Fibroblast of pulmonary artery (primary cell): ENCODE results near the gene SAPCD2.

Source experiments
- DNase-seq: peaks from one replicate; pipeline ENCODE4 v3.0.0-alpha.2; 2010; ENCODE audit warnings: low read depth
- H3K4me3 ChIP-seq: replicated peaks from 2 replicates; pipeline ENCODE4 v1.5.1; 2011; ENCODE audit warnings: low read depth, mild to moderate bottlenecking, control low read depth, low read length, moderate library complexity
- TF ChIP-seq, protein P1 (sequence below): IDR thresholded peaks from 2 replicates; pipeline ENCODE4 v1.5.1; 2011; ENCODE audit warnings: mild to moderate bottlenecking, control low read depth, low read length, inconsistent platforms; ENCODE audit errors: missing control alignments

The SAPCD2 gene

DNA sequence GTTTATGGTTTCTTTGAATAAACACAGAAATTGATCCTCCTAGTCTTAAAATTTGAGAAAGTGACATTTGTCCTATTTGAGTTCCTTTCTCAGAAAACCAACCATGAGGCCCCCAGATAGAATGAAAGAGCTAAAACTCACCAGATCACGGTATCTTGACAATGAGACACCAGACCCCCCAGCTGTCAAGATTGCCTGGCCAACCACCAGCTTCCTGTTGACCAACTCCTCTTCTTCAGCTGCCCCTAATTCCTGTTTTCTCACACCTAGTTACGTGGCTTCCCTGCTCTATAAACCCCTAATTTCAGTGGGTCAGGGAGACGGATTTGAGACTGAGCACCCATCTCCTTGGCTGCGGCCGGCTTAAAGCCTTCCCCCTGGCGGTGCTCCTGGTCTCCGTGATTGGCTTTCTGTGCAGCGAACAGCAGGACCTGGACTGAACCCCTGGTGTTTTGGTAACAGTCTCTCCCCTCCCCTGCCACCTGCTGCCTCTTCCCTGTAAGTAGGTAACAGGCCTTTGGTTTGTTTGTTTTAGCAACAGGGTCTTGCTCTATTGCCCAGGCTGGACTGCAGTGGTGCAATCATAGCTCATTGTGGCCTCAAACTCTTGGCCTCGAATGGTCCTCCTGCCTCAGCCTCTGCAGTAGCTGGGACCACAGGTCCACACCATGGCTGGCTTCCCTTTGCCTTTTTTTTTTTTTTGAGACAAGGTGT, 11.7 kb downstream of the SAPCD2 start:
- TF ChIP-seq, protein P1, sequence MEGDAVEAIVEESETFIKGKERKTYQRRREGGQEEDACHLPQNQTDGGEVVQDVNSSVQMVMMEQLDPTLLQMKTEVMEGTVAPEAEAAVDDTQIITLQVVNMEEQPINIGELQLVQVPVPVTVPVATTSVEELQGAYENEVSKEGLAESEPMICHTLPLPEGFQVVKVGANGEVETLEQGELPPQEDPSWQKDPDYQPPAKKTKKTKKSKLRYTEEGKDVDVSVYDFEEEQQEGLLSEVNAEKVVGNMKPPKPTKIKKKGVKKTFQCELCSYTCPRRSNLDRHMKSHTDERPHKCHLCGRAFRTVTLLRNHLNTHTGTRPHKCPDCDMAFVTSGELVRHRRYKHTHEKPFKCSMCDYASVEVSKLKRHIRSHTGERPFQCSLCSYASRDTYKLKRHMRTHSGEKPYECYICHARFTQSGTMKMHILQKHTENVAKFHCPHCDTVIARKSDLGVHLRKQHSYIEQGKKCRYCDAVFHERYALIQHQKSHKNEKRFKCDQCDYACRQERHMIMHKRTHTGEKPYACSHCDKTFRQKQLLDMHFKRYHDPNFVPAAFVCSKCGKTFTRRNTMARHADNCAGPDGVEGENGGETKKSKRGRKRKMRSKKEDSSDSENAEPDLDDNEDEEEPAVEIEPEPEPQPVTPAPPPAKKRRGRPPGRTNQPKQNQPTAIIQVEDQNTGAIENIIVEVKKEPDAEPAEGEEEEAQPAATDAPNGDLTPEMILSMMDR, result no peak
- no peak overlapping the region for H3K4me3 ChIP-seq
- DNase-seq, result no peak

DNA sequence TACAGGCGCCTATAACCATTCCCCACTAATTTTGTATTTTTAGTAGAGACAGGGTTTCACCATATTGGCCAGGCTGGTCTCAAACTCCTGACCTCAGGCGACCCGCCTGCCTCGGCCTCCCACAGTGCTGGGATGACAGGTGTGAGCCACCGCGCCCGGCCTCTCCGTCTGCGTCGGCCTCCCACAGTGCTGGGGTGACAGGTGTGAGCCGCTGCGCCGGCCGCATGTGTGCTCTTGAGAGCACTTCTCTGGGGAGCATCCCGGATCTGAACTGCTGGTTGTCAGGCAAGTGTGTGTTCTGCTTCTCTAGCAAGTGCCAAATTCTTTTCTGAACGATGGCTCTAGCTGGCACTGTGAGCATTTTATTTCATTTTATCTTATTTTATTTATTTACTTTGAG, 12.8 kb downstream of the SAPCD2 start:
- DNase-seq, result no peak
- no peak overlapping the region for H3K4me3 ChIP-seq
- TF ChIP-seq, protein P1, result no peak

DNA sequence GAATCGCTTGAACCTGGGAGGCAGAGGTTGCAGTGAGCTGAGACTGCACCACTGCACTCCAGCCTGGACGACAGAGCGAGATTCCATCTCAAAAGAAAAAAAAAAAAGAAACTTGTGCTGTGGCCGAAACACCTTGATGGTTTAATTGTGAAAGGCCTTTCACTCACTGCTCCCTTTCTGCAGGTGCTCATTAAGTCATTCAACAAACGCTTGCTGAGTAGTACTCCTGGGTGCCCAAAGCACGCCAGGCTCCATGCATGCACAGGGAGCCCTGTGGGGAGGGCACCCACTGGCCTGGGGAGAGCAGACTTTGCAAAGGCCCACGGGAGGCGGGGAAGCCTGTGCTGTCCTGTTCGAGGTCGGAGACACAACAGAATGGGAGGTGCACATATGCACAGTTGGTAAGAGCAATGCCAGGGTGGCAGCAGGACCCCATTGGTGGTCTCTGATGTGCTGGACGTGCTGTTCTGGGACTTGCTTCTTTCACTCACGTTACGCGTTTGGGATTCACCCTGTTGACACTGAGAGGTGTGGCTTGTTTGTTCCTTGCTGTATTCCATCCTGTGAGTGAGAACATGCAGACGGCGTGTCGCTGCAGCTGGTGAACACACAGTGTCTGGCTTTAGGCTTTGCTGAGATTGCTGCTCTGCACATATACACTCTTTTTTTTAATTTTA, 13.5 kb downstream of the SAPCD2 start:
- no peak for DNase-seq
- H3K4me3 ChIP-seq, result no peak overlapping the region
- TF ChIP-seq, protein P1, result no peak

DNA sequence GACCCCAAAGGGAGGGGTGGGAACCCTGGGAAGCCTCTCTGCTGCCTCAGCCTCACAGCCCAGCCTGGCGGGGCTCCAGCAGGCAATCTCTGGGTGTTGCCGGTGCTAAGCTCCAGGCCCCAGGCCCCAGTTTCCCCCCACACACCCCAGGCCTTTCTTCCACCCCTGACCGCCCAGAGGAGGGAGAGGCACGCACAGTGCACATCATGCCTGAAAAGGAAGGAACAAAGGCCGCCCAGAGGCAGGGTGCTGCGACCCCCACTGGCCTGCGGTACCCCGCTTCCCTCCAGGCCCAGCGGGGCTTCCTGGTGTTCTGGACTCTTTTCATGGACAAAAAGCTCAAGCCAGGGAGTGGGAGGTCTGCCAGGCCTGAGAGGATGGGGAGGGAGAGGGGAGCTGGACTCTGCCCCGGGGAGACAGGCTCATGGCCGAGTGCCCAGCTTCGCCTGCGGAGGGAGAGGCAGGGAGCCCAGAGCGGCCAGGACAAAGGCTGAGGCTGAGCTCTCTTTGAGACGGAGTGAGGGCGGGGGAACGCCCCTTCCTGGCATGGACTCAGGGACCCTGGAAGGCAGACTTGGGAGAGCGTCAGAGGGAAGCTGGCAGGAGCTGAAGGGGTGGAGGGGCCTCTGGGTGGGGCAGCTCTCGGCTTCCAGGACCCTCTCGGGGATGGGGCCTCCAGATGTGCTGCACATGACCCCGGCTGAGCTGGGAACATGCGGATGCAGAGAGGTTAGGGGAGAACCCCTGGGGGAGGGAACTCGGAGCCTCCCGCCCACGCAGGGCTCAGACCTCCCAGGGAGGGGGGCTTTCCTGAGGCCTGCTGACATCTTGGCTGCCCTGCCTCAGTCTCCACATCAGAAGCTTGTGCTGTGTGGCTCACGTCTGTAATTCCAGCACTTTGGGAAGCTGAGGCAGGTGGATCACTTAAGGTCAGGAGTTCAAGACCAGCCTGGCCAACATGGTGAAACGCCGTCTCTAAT, 14.7 kb downstream of the SAPCD2 start:
- TF ChIP-seq, protein P1, result no peak
- peak; percentile 90 for DNase-seq
- no peak overlapping the region for H3K4me3 ChIP-seq

DNA sequence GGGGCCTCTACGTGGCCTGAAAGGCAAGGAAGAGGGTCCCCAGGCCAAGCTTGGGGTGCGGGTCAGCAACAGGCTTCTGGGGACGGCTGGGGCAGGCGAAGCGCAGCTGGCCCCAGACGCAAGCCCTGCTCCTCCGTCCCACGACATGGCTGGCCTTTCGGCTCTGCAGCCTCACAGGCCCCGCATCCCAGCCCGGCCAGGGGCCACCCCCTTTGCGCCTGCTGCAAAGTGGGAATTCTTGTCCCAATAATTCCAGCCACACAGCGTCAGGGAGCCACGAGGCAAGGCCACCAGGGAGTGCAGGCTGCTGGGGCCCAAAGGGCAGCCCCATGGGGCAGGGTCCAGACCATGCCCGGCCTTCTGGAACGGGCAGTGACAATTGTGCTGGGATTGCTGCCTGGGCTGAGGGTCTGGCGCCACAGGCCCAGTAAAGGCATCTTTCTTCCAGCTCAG, 15.4 kb downstream of the SAPCD2 start:
- TF ChIP-seq, protein P1, result no peak
- H3K4me3 ChIP-seq, result no peak overlapping the region
- no peak for DNase-seq

DNA sequence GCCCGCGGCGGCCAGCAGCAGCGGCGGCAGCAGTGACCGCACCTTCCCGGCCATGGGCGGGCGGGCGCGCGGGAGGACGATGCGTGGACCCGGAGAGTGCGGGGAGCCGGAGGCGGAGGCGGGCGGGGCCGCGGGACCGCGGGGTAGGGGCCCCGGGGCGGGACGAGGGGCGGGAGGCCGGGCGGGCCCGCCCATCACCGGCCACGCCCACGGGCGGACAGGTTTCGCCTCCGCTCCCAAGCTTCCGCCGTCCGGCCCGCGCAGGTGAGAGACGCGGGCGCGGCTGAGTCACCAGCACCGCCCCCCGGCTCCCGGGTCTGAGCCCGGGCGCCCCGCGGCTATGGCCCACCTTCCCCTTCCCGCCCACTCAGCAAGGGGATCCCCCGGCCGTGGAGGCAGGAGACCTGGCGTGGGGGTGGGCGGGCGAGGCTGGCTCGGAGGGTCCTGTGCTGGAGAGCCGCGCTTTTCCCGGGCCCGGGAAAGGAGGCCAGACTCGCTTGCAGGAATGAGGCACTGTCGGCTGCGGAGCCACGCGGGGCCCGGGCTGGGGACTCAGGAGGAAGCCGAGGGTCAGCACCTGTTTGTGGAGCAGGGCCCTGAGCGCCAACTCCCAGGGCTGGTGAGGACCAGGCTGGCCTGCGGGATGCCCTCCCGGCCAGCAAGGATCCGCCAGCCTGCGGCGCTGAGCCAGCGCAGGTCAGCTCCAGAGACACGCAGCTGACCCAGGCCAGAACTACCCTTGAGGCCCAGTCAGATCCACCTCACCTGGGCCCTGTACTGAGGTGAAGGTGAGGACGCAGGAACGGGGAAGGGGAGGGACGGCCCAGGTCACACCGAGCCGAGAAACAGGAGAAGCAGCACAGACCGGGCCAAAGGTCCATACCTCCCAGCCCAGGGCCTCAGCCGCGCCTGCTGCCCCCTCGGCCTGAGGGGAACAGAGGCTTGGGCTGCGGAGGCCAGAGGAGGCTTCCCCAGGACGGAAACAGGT, 16.1 kb downstream of the SAPCD2 start, which contains the start of gene ENTPD2:
ENTPD2 (minus strand) TSS at position 118 of the 988 bp plus-strand sequence; CDS start at position 54, 64 bp downstream.
- TF ChIP-seq, protein P1, result no peak
- DNase-seq, result no peak
- no peak within 1 kb of the TSS for H3K4me3 ChIP-seq
